ENCODE measurements around the gene THSD4. TPM values are rescaled to one million over a fixed set of nuclear protein-coding genes. Genes with fewer than 3 reads are reported as not detected.

THSD4 gene
- total RNA-seq, 1 donor from 2014 or later, result 1.4 TPM

DNA sequence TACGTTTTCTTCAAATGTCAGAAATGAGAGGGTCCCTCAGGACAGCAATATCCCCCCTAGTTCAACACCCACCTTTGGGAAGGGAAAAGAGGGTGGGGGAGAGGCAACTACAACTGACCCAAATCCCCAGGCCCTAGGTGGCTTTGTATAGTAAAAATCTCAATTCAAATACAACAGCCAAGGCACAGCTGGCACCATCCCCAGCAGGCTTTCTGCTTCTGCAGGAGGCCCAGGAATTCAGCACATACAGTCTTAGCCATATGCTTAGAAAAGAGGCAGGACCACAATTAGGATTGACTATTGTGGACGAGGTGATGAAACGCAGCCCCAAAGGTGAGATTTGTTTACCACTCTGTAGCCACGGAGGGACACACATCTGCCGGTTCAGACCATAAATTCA is 710.9 kb downstream of the THSD4 start:
- Mint-ChIP-seq H3K36me3 (ENCODE audit: low read depth) (peaks cover 38% of the 10 kb centered on the region), H3K27me3 (ENCODE audit: low read depth) (no peaks in the 10 kb centered on the region), H3K27ac (ENCODE audit: unreplicated experiment) (no peak overlapping the region), H3K9me3 (peaks cover 8% of the 10 kb centered on the region), H3K4me3 (no peak overlapping the region), H3K4me1 (no peaks in the 10 kb centered on the region)
- no peak for TF ChIP-seq CTCF (conservative IDR thresholded peaks at IDR 0.05)
- no peak for DNase-seq (ENCODE audit: low read depth, low spot score)

DNA sequence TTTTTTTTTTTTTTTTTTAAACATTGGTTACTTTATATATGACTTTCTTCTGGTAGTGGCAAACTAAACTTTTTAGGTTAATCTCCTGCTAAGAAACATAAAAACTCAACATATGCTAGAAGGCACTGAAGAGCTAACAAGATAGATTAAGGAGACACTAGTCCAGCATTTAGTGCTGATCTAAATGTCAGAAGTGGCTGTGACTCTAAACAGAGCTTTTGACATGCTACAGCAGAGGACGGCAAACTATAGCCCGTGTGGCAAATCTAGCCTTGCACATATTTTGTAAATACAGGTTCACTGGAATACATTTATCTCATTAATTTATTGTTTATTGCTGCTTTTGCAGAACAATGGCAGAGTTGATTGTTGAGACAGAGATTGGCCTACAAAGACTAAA is 715.7 kb downstream of the THSD4 start:
- no peaks in the 10 kb centered on the region for H3K4me1 Mint-ChIP-seq
- H3K27ac Mint-ChIP-seq (ENCODE audit: unreplicated experiment), result no peak overlapping the region

More for the DNA sequence above, 715.7 kb downstream of the THSD4 start:
- Mint-ChIP-seq H3K9me3 (no peaks in the 10 kb centered on the region), H3K4me3 (no peak overlapping the region), H3K36me3 (ENCODE audit: low read depth) (peaks cover 16% of the 10 kb centered on the region), H3K27me3 (ENCODE audit: low read depth) (no peaks in the 10 kb centered on the region)
- no peak for TF ChIP-seq CTCF (conservative IDR thresholded peaks at IDR 0.05)
- no peak for DNase-seq (ENCODE audit: low read depth, low spot score)

Other genes with a start within 250 kb of the THSD4 start
- 6.7 and 7.5 TPM in 2 replicates for gene THAP10, start 223.0 kb upstream of the THSD4 start, total RNA-seq
- gene LRRC49, start 222.6 kb upstream of the THSD4 start, total RNA-seq, result 20.2 and 20.9 TPM in 2 replicates